Measurements from ENCODE around the gene PAK6.

Gene PAK6

DNA sequence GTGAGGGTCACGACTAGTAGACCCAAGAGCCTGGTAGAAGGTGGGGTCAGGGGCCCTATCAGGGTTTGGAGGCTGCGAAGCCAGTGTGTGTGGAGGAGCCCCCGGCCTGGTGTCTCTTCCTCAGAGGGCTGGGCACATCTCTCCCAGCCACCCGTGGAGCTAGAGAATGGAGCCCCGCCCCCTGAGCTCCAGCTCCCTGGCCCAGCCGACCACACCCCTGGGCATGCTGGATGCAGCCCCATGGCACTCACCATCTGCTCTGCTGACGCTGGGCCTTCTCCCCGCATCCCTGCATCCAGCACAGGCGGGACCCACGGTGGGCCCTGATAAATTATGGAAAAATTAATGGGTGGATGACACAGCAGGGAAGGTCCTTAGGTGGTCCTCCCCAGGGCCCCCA lies 26.5 kb downstream of the PAK6 start:
- no peak for DNase-seq
- H3K27ac ChIP-seq (ENCODE audit: insufficient read depth in 1 of 2, low read depth in 1 of 2, low read length in 2 of 2, poor library complexity in 1 of 2, severe bottlenecking in 2 of 2) = no peak overlapping the region
- H3K27me3 ChIP-seq (replicated peaks in 2 of 5; ENCODE audit: control insufficient read depth in 4 of 5, insufficient read depth in 5 of 5, low read length in 4 of 5) = peaks cover 0 to 4% (median 0%) of the 10 kb centered on the region in 5 experiments
- 97% methylated on average over 9 of the region's 10 CpGs for WGBS (ENCODE audit: insufficient coverage)
- H3K4me1 ChIP-seq (ENCODE audit: control extremely low read depth in 1 of 4, control insufficient read depth in 4 of 4, insufficient read depth in 4 of 4, low read length in 3 of 4) = no peaks in the 10 kb centered on the region
- POLR2A ChIA-PET = no interaction called here
- CTCF ChIA-PET = interaction anchor here (1.1 to 5.7 kb wide), 5 partner anchors 8 to 57 kb away, joined by 4 to 49 read pairs (median 7); no protein-coding TSS in a partner anchor
- H3K36me3 ChIP-seq (ENCODE audit: control insufficient read depth in 4 of 4, insufficient read depth in 4 of 4, low read length in 3 of 4) = no peaks in the 10 kb centered on the region
- no peak overlapping the region for H3K4me3 ChIP-seq (ENCODE audit: control insufficient read depth in 1 of 7, extremely low read depth in 1 of 7, insufficient read depth in 4 of 7, low read depth in 2 of 7, low read length in 6 of 7)
- no peaks in the 10 kb centered on the region for H3K9me3 ChIP-seq (ENCODE audit: control extremely low read depth in 1 of 5, control insufficient read depth in 4 of 5, insufficient read depth in 2 of 5, low read depth in 1 of 5, low read length in 4 of 5)

- H3K4me1 ChIP-seq (ENCODE audit: control extremely low read depth in 1 of 4, control insufficient read depth in 4 of 4, insufficient read depth in 4 of 4, low read length in 3 of 4) = no peaks in the 10 kb centered on the region
- CTCF ChIA-PET = interaction anchor here (1.1 to 5.7 kb wide), 4 partner anchors 7 to 48 kb away, joined by 6 to 49 read pairs (median 16); no protein-coding TSS in a partner anchor
- H3K9me3 ChIP-seq (ENCODE audit: control extremely low read depth in 1 of 5, control insufficient read depth in 4 of 5, insufficient read depth in 2 of 5, low read depth in 1 of 5, low read length in 4 of 5) = no peaks in the 10 kb centered on the region
- DNase-seq = no peak
- no peak overlapping the region for H3K4me3 ChIP-seq (ENCODE audit: control insufficient read depth in 1 of 7, extremely low read depth in 1 of 7, insufficient read depth in 4 of 7, low read depth in 2 of 7, low read length in 6 of 7)
- 97% methylated on average over 20 of the region's 20 CpGs for WGBS (ENCODE audit: insufficient coverage)
- peaks cover 0 to 4% (median 0%) of the 10 kb centered on the region in 5 experiments for H3K27me3 ChIP-seq (replicated peaks in 2 of 5; ENCODE audit: control insufficient read depth in 4 of 5, insufficient read depth in 5 of 5, low read length in 4 of 5)
- H3K36me3 ChIP-seq (ENCODE audit: control insufficient read depth in 4 of 4, insufficient read depth in 4 of 4, low read length in 3 of 4) = no peaks in the 10 kb centered on the region
- H3K27ac ChIP-seq (ENCODE audit: insufficient read depth in 1 of 2, low read depth in 1 of 2, low read length in 2 of 2, poor library complexity in 1 of 2, severe bottlenecking in 2 of 2) = no peak overlapping the region
- POLR2A ChIA-PET = no interaction called here
Observed at GRCh38 chr15:40265875-40266274, 27.0 kb downstream of the PAK6 start.

- H3K4me1 ChIP-seq (ENCODE audit: control extremely low read depth in 1 of 4, control insufficient read depth in 4 of 4, insufficient read depth in 4 of 4, low read length in 3 of 4) = no peaks in the 10 kb centered on the region
- H3K9me3 ChIP-seq (ENCODE audit: control extremely low read depth in 1 of 5, control insufficient read depth in 4 of 5, insufficient read depth in 2 of 5, low read depth in 1 of 5, low read length in 4 of 5) = no peaks in the 10 kb centered on the region
- 88% methylated on average over 6 of the region's 7 CpGs for WGBS (ENCODE audit: insufficient coverage)
- H3K4me3 ChIP-seq (ENCODE audit: control insufficient read depth in 1 of 7, extremely low read depth in 1 of 7, insufficient read depth in 4 of 7, low read depth in 2 of 7, low read length in 6 of 7) = no peak overlapping the region
- no peak overlapping the region for H3K27ac ChIP-seq (ENCODE audit: insufficient read depth in 1 of 2, low read depth in 1 of 2, low read length in 2 of 2, poor library complexity in 1 of 2, severe bottlenecking in 2 of 2)
- no peaks in the 10 kb centered on the region for H3K36me3 ChIP-seq (ENCODE audit: control insufficient read depth in 4 of 4, insufficient read depth in 4 of 4, low read length in 3 of 4)
- peaks cover 0 to 4% (median 0%) of the 10 kb centered on the region in 5 experiments for H3K27me3 ChIP-seq (replicated peaks in 2 of 5; ENCODE audit: control insufficient read depth in 4 of 5, insufficient read depth in 5 of 5, low read length in 4 of 5)
- no peak for DNase-seq
- ChIA-PET CTCF (interaction anchor here (0.6 to 14.9 kb wide), 6 partner anchors 12 to 48 kb away, joined by 3 to 310 read pairs (median 4); no protein-coding TSS in a partner anchor), POLR2A (no interaction called here)
Observed at GRCh38 chr15:40266828-40267304, 28.0 kb downstream of the PAK6 start.

- H3K4me1 ChIP-seq (ENCODE audit: control extremely low read depth in 1 of 4, control insufficient read depth in 4 of 4, insufficient read depth in 4 of 4, low read length in 3 of 4) = no peaks in the 10 kb centered on the region
- no peak overlapping the region for H3K4me3 ChIP-seq (ENCODE audit: control insufficient read depth in 1 of 7, extremely low read depth in 1 of 7, insufficient read depth in 4 of 7, low read depth in 2 of 7, low read length in 6 of 7)
- H3K27me3 ChIP-seq (replicated peaks in 2 of 5; ENCODE audit: control insufficient read depth in 4 of 5, insufficient read depth in 5 of 5, low read length in 4 of 5) = peaks cover 0 to 4% (median 0%) of the 10 kb centered on the region in 5 experiments
- POLR2A ChIA-PET = no interaction called here
- no peak for DNase-seq
- WGBS (ENCODE audit: insufficient coverage) = 96% methylated on average over 4 of the region's 4 CpGs
- H3K9me3 ChIP-seq (ENCODE audit: control extremely low read depth in 1 of 5, control insufficient read depth in 4 of 5, insufficient read depth in 2 of 5, low read depth in 1 of 5, low read length in 4 of 5) = no peaks in the 10 kb centered on the region
- CTCF ChIA-PET = interaction anchor here (0.6 to 14.9 kb wide), 12 partner anchors 12 to 222 kb away, joined by 3 to 310 read pairs (median 3); no protein-coding TSS in a partner anchor
- no peak overlapping the region for H3K27ac ChIP-seq (ENCODE audit: insufficient read depth in 1 of 2, low read depth in 1 of 2, low read length in 2 of 2, poor library complexity in 1 of 2, severe bottlenecking in 2 of 2)
- no peaks in the 10 kb centered on the region for H3K36me3 ChIP-seq (ENCODE audit: control insufficient read depth in 4 of 4, insufficient read depth in 4 of 4, low read length in 3 of 4)
Observed at GRCh38 chr15:40267670-40268069, 28.8 kb downstream of the PAK6 start.

DNA sequence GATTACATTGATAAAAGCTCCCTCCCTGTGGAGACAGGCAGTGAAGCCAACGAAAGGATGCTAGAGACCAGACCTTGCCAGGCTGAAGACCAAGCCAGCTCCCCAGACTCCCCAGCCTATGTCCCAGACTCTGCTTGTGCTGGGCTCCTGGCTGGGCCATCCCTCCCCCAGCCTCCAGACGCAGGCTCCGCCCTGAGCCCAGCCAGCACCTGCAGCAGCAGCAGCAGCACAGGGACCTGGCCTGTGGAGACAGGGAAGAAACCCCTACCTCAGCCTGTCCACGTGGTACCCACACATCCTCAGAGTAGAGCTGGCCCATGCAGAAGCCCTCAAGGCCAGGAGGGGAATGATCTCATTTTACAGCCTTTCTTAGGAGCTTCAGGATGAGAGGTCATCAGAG lies 30.7 kb downstream of the PAK6 start:
- Histone ChIP-seq H3K4me3 (ENCODE audit: control insufficient read depth in 1 of 7, extremely low read depth in 1 of 7, insufficient read depth in 4 of 7, low read depth in 2 of 7, low read length in 6 of 7) (no peak overlapping the region), H3K27me3 (replicated peaks in 2 of 5; ENCODE audit: control insufficient read depth in 4 of 5, insufficient read depth in 5 of 5, low read length in 4 of 5) (no peaks in the 10 kb centered on the region), H3K27ac (ENCODE audit: insufficient read depth in 1 of 2, low read depth in 1 of 2, low read length in 2 of 2, poor library complexity in 1 of 2, severe bottlenecking in 2 of 2) (no peak overlapping the region), H3K4me1 (ENCODE audit: control extremely low read depth in 1 of 4, control insufficient read depth in 4 of 4, insufficient read depth in 4 of 4, low read length in 3 of 4) (no peaks in the 10 kb centered on the region), H3K9me3 (ENCODE audit: control extremely low read depth in 1 of 5, control insufficient read depth in 4 of 5, insufficient read depth in 2 of 5, low read depth in 1 of 5, low read length in 4 of 5) (no peaks in the 10 kb centered on the region), H3K36me3 (ENCODE audit: control insufficient read depth in 4 of 4, insufficient read depth in 4 of 4, low read length in 3 of 4) (no peaks in the 10 kb centered on the region)
- POLR2A ChIA-PET = no interaction called here
- WGBS (ENCODE audit: insufficient coverage) = 96% methylated on average over 4 of the region's 4 CpGs
- no peak for DNase-seq
- CTCF ChIA-PET = interaction anchor here (1.0 to 14.9 kb wide), 7 partner anchors 10 to 222 kb away, joined by 3 to 310 read pairs (median 75); partner anchors contain the start of gene CCDC9B

DNA sequence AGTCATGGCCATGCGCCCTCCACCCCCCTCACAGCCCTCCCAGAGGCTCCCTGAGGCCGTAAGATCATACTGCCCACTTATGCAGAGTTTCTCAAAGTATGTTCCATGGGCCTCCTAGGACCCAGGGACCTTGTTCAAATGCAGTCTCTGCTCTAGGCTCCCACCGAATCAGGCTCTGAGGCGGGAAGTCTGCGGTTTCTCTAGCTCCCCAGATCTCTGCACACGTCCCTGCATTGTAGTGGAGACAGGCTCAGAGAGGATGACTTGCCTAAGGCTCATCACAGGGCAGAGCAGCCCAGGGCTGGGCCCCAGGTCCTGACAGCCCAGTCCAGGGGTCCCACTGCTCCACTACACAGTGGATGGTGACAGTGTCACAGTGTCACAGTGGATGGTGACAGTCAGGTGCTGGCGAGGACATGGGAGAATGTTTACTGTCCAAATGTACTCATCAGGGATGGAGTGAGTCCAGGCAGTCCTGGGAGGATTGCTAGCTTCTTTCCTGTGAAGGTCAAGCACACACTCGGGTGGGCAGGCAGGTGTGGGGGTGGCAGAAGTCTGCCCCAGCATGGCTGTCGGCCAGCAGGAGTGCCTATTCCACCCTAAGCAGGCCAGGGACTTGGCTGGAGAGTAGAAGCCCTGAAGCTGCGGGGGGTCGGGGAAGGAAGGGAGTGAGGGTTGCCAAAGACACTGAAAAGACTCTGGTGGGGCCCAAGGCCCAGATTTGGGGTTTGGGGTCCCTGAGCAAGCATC lies 31.6 kb downstream of the PAK6 start:
- H3K4me3 ChIP-seq (ENCODE audit: control insufficient read depth in 1 of 7, extremely low read depth in 1 of 7, insufficient read depth in 4 of 7, low read depth in 2 of 7, low read length in 6 of 7) = no peak overlapping the region
- no peak overlapping the region for H3K27ac ChIP-seq (ENCODE audit: insufficient read depth in 1 of 2, low read depth in 1 of 2, low read length in 2 of 2, poor library complexity in 1 of 2, severe bottlenecking in 2 of 2)
- ChIA-PET CTCF (interaction anchor here (1.0 to 14.9 kb wide), 9 partner anchors 10 to 223 kb away, joined by 3 to 337 read pairs (median 75); partner anchors contain the start of genes CCDC9B and PLCB2), POLR2A (interaction anchor here (0.5 kb wide), 1 partner anchor 92 kb away, joined by 4 read pairs; no protein-coding TSS in a partner anchor)
- no peaks in the 10 kb centered on the region for H3K36me3 ChIP-seq (ENCODE audit: control insufficient read depth in 4 of 4, insufficient read depth in 4 of 4, low read length in 3 of 4)
- H3K27me3 ChIP-seq (replicated peaks in 2 of 5; ENCODE audit: control insufficient read depth in 4 of 5, insufficient read depth in 5 of 5, low read length in 4 of 5) = no peaks in the 10 kb centered on the region
- WGBS (ENCODE audit: insufficient coverage) = 82% methylated on average over 9 of the region's 11 CpGs
- H3K4me1 ChIP-seq (ENCODE audit: control extremely low read depth in 1 of 4, control insufficient read depth in 4 of 4, insufficient read depth in 4 of 4, low read length in 3 of 4) = peaks cover 0 to 3% (median under 1%) of the 10 kb centered on the region in 4 experiments
- H3K9me3 ChIP-seq (ENCODE audit: control extremely low read depth in 1 of 5, control insufficient read depth in 4 of 5, insufficient read depth in 2 of 5, low read depth in 1 of 5, low read length in 4 of 5) = no peaks in the 10 kb centered on the region
- no peak for DNase-seq
